ENCODE data around the gene CERS5.
A peak's percentile ranks its signal among the peaks of the same experiment; 100 is the strongest.
"Not testable (repeated sequence)": the region's sequence is repeated elsewhere in the genome, so short reads cannot be mapped to it uniquely, and the experiment has no call there.

Gene CERS5

DNA sequence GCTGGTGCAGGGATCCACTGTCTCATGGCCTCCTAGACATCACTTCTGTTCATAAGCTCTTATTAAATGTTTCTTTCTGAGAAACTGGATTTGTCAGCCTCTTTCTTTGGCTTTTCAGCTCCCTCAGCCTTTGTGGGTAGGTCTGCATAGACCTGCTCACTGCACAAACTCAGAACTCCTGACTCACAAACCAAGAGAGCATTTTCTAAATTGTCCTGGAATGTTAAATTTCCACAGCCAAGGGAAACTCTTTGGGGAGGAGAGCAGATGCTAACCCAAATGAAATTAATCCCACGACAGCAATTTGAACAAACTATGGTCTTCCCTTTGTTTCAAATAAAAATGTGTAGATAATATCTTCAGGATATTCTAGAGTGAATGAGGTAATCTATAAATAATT lies 19.5 kb upstream of the CERS5 start:
- DNase-seq, result no peak

DNA sequence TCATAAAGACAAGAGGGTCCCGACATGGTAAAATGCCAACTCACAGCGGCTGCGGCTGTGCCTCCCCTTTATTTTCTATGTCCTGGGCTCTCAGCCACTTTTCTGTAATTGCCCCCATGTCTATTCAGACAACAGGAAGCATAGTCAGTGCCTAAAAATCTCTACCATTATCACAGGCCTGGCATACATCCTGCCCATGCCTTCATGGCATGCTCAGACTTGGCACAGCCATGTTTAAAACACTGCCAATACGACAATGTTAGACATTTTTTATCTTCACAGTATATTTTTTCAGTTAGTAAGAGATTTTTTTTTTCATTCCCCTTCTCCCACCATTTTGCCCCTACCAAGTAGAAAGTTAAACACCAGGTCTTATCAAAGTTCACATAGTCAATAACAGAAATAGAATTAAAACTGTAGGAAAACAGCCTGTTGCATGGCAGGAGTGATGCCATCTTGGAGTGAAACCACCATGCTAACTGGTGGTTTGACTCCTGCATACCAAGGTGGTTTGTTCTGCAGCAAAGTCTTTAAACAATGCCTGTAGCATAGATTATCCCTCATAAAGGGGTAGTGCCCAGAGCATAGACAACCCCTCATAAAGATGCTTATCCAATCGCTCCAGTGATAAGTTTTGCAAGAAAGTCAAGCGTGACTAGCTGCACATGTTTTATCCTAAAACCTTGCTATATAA lies 18.9 kb upstream of the CERS5 start:
- DNase-seq, result no peak

DNA sequence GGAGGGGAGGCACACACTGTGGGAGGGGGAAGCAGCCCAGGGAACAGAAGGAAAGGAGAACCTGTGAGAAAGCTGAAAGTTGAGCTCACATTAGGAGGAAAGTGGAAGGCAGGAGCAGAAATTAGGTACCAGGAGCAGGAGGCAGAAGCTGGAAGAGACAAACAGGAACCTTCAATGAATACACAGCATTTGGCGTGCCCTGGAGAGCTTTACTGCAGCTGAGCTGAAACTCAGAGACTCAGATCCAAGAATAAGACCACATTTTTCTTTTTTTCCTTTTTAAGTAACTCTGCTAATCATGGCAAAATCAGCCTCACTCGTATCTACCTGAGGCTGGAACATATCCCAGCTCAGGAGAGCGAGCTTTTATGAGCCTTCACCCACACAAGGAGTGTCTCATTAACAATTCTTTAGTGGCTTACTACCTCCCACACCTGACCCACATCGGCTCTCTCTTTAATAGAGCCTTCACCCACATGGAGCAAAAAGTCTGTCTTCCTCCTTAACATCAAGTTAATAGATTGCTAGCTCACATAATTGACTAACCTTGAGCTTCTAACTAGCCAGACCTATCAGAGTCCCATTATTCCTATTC lies 18.2 kb upstream of the CERS5 start:
- no peak for DNase-seq

DNA sequence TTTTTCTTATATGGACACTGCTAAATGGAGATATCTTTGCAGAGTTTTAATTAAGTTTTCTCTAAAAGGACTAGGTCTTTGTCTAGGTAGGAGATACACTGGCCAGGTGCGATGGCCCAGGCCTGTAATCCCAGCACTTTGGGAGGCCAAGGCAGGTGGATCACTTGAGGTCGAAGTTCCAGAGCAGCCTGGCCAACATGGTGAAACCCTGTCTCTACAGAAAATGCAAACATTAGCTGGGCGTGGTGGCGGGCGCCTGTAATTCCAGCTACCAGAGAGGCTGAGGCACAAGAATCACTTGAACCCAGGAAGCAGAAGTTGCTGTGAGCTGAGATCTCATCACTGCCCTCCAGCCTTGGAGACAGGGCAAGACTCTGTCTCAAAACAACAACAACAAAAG lies 17.1 kb upstream of the CERS5 start:
- no peak for DNase-seq

DNA sequence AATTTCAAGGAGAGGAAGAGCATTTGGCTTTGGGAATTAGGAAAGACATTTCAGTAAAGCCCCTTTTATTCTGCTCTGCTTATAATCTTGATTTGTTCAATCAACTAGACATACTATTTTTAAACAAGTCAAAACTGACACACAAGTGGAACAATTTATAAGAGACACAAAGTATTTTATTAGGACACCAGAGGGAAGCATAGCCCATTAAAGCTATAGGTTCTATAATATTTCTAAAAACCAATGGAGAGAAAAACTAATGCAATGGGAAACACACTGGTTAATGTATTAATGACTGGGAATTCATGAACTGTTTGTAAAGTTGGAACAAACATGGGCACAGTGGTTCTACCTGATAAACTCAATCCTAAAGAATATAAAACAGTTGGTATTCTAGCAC lies 15.3 kb upstream of the CERS5 start:
- DNase-seq, result no peak

DNA sequence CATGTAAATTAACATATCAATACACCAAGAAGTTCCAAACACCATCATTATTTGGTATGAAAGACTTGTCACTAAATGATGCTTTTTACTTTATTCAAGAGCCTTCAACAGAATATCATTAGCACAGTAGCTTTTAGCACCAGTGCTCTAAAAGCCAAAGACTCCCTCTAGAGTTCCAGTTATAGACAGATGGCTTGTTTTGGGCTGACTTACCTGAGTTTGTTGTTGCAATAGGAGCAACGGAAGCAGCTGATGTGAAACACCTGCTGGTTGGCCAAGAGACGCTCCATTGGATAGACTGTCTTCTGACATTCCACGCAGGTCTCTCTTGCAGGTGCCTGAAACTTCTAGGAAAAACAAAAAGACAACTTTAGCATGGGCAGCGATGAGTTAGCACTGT lies 14.5 kb upstream of the CERS5 start:
- DNase-seq, result peak; percentile 75

DNA sequence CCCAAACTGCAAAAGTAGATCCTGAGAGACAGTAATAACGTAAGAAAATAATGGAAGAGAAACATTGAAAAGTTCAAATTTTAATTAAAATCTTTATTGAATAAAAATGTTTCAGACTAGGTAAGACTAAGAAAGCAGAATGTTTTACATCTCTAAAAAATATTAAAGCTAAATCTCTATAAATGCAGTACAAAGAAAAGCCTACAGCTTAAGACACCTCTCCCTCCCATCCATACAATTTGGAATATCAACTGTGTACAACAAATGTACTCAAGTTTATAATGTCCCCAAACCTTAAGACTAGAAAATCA lies 8.5 kb upstream of the CERS5 start:
- no peak for DNase-seq

DNA sequence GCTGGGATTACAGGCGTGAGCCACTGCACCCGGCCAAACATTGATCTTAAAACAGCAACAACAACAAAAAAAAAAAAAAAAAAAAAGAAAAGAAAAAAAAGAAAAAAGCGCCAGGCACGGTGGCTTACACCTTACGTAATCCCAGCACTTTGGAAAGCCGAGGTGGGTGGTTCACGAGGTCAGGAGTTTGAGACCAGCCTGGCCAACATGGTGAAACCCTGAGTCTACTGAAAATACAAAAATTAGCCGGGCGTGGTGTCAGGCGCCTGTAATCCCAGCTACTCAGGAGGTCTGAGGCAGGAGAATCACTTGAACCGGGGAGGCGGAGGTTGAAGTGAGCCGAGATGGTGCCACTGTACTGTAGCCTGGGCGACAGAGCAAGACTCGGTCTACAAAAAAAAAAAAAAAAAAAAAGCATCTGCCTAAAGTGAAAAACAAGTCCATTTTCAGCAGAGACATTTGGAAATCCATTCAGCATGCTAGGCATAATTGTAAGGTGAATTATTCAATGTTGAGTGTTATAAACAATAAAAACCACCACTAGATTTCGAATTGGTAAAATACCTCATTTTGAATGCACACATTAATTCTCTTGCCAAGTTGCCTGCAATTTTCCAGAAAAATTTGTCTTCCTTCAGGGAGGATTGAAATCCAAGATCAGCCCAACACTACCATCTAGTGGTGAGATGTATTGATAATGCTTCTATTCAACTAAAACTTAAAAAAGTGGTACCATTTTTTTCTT lies 8.0 kb upstream of the CERS5 start:
- peak; percentile 84 for DNase-seq

DNA sequence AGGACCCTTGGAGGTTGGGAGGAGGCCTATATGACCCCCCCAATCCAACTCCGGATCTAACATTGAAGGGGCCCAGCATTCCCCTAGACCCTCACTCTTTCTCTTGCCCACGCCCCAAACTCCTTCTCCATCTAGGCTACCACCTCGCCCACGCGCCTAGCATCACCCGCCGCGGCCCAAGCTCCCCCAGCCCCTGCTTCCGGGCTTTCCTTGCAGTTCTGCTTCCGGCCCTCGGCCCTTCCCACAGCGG lies 445 bp downstream of the CERS5 start:
- DNase-seq, result peak; percentile 49

DNA sequence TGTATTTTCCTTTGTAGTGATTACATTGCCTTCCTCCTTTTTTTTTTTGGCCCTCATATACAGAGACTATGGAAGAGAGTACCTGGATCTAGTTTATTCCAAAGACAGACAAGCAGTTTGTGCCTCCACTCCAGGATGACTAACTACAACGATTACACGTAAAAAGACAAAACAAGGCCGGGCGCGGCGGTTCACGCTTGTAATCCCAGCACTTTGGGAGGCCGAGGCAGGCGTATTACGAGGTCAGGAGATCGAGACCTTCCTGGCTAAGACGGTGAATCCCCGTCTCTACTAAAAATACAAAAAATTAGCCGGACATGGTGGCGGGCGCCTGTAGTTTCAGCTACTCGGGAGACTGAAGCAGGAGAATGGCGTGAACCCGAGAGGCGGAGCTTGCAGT lies 2.2 kb downstream of the CERS5 start:
- DNase-seq, result no peak

DNA sequence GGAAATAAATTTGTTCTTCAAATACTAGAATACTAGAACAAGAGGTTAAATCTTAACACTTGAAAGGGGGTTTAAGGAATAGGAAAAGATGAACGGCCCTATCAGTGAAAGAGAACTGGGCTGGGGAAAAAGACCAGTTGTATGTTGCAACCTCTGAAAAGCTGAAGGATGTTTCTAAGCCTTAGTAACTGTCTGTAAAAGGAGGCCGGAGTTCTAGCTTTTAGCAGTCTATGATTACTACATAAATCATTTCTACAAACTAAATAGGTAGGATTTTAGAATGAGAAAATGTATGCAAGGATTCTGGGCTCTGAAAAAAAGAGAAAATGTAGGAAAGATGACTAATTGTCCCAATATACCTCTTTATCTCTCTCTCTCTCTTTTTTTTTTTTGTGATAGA lies 4.9 kb downstream of the CERS5 start:
- DNase-seq, result no peak

DNA sequence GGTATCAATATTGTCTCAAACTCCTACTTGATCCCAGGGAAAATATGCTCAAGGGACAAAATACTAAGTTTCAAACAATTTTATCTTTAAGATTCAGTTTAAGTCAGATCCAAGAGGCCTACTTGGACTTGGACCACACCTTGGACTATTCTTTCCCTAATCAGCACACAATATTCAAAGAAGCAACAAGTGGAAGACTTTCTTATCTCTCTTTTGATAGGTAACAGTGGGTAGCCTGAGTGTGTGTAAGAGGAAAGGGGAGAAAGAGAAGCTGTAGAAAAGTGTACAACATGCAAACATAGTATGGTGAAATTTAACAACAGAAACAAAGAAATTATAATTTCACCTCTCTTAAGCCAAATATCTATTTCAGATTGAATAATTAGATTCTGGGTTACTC lies 6.5 kb downstream of the CERS5 start:
- no peak for DNase-seq

DNA sequence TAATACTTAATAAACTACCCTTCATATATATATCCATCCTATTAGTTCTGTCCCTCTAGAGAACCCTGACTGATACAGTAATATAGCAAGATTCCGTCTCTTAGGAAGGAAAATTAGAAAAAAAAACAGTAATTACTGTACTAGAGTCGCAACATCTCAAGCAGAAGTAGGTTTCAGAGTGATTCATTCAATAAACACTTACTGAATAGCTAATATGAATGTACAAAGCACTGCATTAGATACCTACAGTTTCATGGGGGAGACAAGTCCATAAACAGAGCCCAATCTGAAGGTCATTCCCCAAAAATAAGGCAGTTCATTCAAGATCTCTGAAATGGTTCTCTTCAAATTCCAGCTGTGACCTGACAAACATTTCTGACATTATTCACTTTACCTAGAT lies 9.9 kb downstream of the CERS5 start:
- no peak for DNase-seq

DNA sequence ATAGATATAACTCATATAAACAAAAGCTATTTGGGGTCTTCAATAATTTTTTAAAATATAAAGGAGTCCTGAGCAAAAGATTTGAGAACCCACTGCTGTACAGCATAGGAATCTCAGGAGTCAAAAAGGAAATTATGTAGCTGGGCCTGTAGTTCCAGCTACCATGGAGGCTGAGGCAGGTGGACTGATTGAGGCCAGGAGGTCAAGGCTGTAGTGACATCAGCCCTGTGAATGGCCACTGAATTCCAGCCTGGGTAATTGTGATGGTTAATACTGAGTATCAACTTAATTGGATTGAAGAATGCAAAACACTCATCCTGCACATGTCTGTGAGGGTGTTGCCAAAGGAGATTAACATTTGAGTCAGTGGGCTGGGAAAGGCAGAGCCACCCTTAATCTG lies 10.5 kb downstream of the CERS5 start:
- DNase-seq, result no peak

DNA sequence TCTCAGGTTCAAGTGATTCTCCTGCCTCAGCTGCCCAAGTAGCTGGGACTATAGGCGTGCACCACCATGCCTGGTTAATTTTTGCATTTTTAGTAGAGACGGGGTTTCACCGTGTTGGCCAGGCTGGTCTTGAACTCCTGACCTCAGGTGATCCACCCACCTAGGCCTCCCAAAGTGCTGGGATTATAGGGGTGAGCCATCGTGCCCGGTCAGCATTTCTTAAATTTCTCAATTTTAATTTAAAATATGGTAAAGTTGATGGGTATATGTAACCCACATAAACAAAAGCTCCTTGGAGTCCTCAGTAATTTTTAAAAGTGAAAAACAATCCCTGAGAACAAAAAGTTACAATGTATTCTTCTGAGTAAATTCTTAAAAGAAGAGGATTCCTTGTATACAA lies 12.2 kb downstream of the CERS5 start:
- DNase-seq, result not testable (repeated sequence)

DNA sequence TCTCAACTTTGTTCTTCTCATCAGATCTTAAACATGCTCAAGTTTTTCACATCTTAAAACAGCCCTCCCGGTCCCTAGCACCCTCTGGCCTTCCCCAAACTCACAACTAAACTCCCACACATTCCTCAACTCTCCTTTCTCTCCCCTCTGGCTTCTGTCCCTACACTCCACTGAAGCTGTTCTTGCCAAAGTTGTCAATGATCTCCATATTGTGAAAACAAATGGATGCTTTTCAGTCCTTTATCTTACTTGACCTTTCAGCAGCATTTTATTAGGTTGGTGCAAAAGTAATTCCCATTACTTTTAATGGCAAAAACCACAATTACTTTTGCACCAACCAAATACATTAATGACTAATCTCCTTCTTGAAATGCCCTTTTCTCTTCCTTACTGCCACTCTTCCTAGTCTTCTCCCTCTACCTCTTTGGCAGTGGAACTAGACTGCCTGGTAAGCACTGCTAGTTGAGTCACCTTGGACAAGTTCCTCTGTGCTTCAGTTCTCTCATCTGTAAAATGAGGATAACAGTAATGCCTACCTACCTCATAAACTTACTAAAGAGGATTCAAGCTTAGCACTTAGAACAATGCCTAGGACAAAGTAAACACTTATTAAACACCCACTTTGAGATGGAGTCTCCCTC lies 16.0 kb downstream of the CERS5 start:
- DNase-seq, result no peak

DNA sequence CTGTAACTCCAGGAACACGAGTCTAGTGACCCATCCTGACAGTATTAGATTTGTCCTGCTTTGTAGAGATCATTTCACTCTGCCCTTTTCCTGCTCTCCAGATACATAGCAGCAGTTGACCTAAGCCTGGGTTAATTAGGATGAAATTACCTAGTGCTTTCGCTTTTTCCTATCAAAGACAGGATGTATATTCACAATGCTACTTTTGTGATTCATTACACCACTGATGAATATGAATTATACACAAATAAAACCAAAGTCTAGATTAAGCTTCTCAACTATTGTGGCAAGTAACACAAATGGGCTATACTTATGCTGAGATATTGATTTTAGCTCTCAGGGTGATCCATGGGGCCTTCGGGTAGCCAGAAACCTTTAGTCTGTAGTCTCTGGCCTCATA lies 17.9 kb downstream of the CERS5 start:
- no peak for DNase-seq

DNA sequence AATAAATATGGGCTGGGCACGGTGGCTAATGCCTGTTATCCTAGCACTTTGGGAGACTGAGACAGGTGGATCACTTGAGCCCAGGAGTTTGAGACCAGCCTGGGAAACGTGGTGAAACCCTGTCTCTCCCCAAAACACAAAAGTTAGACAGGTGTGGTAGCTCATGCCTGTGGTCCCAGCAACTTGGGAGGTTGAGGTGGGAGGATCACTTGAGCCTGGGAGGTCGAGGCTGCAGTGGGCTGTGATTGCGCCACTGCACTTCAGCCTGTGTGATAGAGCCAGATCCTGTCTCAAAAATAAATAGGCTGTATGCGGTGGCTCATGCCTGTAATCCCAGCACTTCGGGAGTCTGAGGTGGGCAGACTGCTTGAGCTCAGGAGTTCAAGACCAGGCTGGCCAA lies 19.2 kb downstream of the CERS5 start:
- DNase-seq, result not testable (repeated sequence)

DNA sequence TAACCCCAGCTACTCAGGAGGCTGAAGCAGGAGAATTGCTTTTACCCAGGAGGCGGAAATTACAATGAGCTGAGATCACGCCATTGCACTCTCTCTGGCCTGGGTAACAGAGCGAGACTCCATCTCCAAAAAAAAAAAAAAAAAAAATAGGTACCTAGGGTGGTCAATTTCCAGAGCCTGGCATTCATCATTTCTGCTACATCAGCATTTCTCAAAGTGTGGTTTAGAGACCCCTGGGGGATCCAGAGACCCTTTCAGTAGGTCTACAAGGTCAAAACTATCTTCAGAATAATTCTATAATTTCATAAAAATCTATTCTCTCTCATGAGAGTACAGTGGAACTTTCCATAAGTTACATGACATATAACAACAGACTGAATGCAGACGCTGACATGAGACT lies 19.9 kb downstream of the CERS5 start:
- no peak for DNase-seq

DNA sequence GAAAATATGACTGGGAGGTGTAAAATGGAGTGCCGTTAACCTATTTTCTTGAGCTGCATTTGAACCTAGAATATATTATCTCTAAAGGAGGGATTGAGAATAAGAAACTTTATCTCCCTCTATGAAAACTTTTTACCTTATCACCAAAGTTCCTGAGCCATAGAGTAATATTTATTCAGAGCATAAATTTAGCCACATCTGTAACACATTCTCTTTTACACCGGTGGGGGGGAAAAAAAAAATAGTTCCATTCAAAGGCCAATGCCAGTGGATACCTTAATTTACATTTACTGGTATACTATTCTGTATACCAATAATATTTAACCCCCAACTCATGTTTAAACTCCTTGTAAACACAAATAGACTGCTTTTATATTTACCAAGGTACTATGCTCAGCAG lies 21.7 kb downstream of the CERS5 start:
- DNase-seq, result no peak

DNA sequence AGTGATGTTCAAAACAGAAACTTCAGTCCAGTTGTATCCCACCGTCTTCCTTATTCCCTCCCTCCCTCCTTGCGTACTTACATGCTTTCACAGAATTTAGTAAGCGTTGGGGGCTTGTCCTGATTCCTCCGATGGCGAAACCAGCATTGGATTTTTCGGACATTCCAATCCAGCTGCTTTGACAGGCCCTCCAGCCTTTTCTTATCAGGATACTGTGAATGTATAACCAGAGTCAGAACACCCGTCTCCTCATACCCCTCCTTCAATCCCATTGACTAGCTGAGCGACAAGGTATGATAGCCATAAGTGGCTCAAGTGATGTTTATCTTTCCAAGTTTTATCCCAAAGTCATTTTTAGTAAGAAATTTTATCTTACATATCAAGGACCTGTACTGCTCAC lies 24.2 kb downstream of the CERS5 start:
- DNase-seq, result no peak

DNA sequence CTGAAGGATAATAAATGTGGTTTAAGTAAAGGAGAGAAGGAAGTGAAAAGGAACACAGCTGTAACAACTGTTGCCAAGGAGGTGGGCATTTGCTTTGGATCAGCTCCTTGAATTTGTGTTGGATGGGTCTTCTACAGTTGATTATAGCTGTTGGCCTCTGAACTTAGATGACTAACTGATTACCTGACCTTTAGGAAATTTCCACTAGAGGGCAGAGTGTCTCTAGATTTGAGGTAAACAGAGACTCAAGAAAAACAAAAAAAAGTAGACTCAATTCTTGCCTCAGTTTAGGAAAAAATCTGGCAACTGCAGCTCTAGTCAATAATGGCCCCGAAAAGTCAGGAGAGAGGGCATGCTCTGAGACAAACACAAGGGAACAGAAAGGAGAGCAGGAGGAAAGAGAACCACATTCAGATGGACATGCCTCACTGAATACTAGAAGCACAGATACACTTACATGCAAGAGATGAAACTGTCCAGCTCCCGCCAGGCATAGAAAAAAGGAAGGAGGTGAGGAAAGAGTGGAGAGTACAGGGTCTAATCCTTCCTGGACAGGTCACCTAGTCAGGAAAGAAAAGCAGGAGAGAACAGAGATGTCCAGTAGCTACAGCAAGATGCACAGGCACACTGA lies 34.5 kb downstream of the CERS5 start:
- DNase-seq, result peak; percentile 58

DNA sequence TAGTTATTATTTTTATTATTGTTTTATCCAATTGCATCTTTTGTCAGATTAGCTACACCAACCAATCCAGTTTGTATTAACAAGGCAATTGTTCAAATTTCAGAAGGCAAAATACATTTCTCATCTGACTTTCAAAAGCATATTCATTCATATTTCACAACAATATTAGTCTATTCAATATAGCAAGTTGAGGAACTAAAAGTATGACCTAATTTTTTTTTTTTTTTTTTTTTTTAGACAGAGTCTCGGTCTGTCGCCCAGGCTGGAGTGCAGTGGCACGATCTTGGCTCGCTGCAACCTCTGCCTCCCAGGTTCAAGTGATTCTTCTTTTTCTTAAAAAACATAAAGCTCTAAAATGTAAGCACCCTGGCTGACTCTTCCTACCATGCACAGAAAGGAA lies 37.9 kb downstream of the CERS5 start:
- no peak for DNase-seq

DNA sequence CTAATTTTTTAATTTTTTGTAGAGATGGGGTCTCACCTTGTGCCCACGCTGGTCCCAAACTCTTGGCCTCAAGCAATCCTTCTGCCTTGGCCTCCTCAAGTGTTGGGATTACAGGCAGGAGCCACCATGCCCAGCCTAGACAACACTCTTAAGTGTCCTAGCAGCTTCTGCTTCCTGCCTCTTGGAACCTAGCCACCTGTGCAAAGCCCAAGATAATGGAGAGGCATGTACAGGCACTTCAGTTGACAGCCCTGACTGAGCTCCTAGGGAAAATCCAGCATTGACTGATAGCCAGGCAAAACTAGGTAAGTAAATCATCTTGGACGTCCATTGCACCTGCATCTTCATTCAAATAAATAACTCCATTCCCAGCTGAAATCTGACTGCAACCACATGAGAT lies 39.6 kb downstream of the CERS5 start:
- peak; percentile 48 for DNase-seq

Data from NCI-H2171 treated with DMSO at 0.1 percent for 48 hours (cell line).